Activated naive CD4-positive, alpha-beta T cell treated with anti-CD3 and anti-CD28 coated beads, Interleukin-2, amount 50 U/mL, for 72 hours (primary cell): Measurements from ENCODE around the gene IMMP2L. TPM values are rescaled to one million over a fixed set of nuclear protein-coding genes. Genes with fewer than 3 reads are reported as not detected.
A peak's percentile ranks its signal among the peaks of the same experiment; 100 is the strongest.

Experiments
- ATAC-seq, 2 donors: fragments of 150-1000 bp; cut with Tn5 transposase; 2 replicates each; pipeline ENCODE4 v1.10.0; 2021; ENCODE audit warnings: mild to moderate bottlenecking in 2 of 2, moderate library complexity in 2 of 2
- DNase-seq, 2 donors: peaks; one replicate each; pipeline ENCODE4 v3.0.0; 2021 to 2022; ENCODE audit warnings: low spot score in 2 of 2
- H3K27ac Mint-ChIP-seq, 2 donors: one replicate each; pipeline ENCODE4 v1.8.0; 2022; ENCODE audit warnings: mild to moderate bottlenecking in 2 of 2, mixed read lengths in 2 of 2
- H3K36me3 Mint-ChIP-seq, 2 donors: one replicate each; pipeline ENCODE4 v1.8.0; 2022; ENCODE audit warnings: mixed read lengths in 2 of 2
- H3K9me3 Mint-ChIP-seq, 2 donors: one replicate each; pipeline ENCODE4 v1.8.0; 2022; ENCODE audit warnings: mixed read lengths in 2 of 2
- total RNA-seq, 2 donors: library from RNA; stranded (reverse); gene quantifications; one replicate each; pipeline ENCODE4 v1.2.3, GENCODE V29; 2022

The IMMP2L gene
- total RNA-seq, 2 donors from 2014 or later: 11.8 to 18.2 TPM

DNA sequence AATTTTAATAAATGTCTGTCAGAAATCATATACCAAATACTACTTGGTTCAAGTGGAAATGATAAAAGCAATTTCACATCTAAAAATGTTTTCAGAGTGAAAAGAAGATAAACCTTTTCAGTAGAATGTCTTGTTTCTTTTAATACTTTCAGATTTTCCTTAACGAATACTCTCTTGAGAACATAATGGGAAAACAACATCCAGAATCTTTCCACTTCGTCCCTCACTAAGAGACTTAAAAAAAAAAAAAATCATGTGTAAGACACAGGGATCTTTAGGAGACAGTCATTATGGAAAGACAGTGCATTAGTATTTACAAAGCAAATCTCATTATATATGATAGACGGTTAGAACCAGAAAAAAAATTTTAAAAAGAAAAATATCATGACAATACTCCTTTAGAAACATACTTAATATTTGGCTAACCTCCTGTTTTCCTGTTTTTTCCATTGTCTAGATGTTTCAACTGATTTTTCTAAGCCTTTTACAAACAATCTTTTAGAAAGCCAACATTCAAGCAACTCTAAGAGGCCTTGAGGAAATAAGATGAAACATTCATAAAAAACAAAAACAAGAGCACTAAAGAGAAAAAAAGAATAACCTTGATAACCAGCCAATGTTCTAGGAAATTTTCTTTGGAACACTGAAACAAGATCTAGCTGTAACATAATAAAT lies 811.2 kb downstream of the IMMP2L start:
- H3K27ac Mint-ChIP-seq: no peak overlapping the region
- H3K36me3 Mint-ChIP-seq: peaks cover 8 to 19% of the 10 kb centered on the region in 2 donors

DNA sequence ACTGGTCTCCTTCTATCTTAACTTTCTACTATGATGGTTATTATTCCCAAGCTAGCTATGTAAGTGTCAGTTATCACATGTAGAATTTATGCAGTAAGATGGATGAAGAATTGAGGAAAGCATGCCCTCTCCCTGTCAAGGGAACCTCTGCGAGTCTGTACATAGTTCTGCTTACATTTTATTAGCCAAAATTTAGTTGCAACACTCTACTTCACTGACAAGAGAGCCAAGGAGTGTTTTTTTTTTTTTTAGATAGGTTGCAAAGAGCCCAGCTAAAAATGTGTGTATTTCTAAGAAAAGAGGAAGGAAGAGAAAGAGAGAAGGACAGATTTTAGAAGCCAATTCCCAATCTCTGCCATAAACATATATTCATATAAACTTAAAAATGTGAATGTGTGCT lies 829.1 kb downstream of the IMMP2L start:
- ATAC-seq: no peak
- peaks cover 3 to 7% of the 10 kb centered on the region in 2 donors for H3K9me3 Mint-ChIP-seq
- DNase-seq: no peak
- peaks cover 0 to 8% of the 10 kb centered on the region in 2 donors for H3K36me3 Mint-ChIP-seq
- H3K27ac Mint-ChIP-seq: no peak overlapping the region

More for the DNA sequence above, 811.2 kb downstream of the IMMP2L start:
- DNase-seq (no peak), ATAC-seq (no peak)
- H3K9me3 Mint-ChIP-seq: peaks cover 8 to 26% of the 10 kb centered on the region in 2 donors

DNA sequence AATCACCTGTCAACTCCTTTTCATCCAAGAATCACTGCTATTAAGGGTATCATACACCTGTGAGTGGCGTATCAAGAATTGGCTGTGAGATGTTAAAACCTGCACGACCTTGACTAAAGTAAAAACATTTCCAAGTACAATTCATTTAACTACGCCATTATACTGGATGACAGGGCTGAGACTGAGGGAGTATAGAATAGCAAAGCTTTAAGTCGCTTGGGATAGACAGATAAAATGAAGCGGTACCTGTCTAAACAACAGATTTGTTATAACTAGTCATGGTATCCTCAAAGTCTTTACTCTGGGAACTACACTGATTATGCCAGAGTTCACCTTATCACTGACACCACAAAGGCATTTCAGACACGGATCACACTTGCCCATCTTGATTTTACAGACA lies 837.5 kb downstream of the IMMP2L start:
- no peak overlapping the region for H3K27ac Mint-ChIP-seq
- H3K36me3 Mint-ChIP-seq: no peaks in the 10 kb centered on the region
- H3K9me3 Mint-ChIP-seq: peaks cover 0 to 4% of the 10 kb centered on the region in 2 donors
- ATAC-seq: no peak
- no peak for DNase-seq

DNA sequence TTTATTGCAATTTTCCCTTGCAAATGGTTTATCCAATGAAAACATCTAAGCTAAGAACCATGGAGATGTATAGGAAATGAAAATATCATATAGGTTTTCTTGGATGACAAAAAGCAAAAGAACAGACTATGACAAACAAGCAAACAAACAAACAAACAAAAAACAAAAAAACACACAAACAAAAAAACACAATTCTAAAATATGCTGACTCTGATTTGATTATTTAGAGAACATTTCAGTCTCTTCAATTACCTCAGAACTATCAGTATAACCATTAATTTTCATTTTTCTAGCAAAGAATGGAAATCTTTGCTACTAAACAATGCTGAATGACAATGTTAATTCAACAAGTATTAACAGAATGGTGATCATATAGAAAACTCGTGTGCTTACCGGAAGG lies 840.9 kb downstream of the IMMP2L start:
- no peak overlapping the region for H3K27ac Mint-ChIP-seq

DNA sequence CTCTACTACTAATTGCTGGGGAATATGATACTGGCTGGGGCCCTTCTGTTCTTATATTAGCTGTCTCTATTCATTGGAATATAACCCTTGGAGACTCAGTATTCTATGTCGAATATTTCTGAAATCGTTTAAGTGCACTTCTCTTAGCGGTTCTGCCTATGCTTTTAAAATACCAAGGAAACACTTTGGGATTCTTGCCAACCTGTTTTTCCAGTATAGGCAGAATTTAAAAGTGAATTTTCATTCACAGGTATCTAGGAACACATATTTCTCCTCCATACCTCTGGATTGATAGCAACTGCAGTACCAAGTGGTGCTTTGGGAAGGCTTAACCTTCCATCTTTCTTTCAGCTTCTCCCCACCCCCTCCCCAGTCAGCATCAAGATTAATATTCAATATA lies 841.7 kb downstream of the IMMP2L start:
- Mint-ChIP-seq H3K36me3 (peaks cover 0 to 6% of the 10 kb centered on the region in 2 donors), H3K27ac (no peak overlapping the region), H3K9me3 (peaks cover 4 to 7% of the 10 kb centered on the region in 2 donors)
- ATAC-seq (no peak), DNase-seq (no peak)

More for the DNA sequence above, 840.9 kb downstream of the IMMP2L start:
- Mint-ChIP-seq H3K9me3 (peaks cover 4 to 7% of the 10 kb centered on the region in 2 donors), H3K36me3 (peaks cover 0 to 6% of the 10 kb centered on the region in 2 donors)
- no peak for ATAC-seq
- no peak for DNase-seq

DNA sequence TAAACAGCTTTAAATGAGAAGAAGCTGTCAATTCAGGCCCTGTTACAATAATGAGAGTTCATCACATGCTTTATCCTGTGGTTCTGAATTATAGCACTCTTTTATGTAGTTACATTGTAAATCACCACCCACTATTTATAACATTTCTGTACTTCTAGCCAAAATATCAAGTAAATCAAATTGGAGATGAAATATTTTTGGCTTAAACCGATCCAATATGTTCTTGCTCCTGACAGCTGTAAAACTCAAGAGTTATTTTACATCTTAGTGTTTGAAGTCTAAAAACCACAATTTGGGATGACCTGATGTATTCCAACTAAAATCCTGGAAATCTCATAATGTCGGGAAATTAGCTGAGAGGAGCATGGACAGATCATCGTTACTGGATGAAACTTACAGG lies 842.6 kb downstream of the IMMP2L start:
- Mint-ChIP-seq H3K36me3 (peaks cover 0 to 6% of the 10 kb centered on the region in 2 donors), H3K9me3 (peaks cover 4 to 7% of the 10 kb centered on the region in 2 donors)
- no peak for ATAC-seq

DNA sequence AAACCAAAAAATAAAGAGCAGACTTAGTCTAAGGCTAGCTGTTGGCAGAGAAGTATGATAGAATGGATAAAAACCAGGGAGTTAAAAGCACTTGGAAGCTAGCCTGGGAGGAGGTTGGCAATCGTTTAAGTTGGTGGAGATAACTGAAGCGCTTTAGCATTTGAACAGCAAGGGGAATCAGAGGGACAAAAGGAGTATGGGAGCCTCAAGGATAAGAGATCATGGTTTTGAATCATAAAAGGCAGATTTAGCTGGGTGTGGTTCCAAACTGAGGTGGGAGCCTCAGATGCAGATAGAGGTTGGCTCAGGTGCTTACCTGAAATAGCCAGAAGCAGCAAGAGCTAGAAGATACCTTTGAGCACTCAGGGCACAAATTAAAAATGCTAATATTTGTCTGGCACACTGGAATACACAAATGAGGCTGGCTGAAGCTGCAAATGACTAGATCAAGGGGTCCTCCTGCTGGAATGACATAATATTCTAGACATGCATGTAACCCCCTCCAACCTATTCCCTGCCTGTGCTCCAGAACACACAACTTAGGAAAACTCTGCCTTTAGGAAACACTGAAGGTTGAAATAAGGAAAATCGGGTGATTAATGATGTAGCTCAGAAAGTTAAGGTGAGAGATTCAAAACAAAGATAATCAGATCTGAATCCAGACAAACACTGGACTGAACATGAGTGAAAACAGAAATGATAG lies 843.6 kb downstream of the IMMP2L start:
- Mint-ChIP-seq H3K36me3 (peaks cover 4 to 7% of the 10 kb centered on the region in 2 donors), H3K9me3 (peaks cover 4 to 7% of the 10 kb centered on the region in 2 donors), H3K27ac (peak overlapping the region in 1 of 2 donors; percentile 16)
- DNase-seq: no peak
- no peak for ATAC-seq

More for the DNA sequence above, 842.6 kb downstream of the IMMP2L start:
- H3K27ac Mint-ChIP-seq: no peak overlapping the region
- DNase-seq: no peak

DNA sequence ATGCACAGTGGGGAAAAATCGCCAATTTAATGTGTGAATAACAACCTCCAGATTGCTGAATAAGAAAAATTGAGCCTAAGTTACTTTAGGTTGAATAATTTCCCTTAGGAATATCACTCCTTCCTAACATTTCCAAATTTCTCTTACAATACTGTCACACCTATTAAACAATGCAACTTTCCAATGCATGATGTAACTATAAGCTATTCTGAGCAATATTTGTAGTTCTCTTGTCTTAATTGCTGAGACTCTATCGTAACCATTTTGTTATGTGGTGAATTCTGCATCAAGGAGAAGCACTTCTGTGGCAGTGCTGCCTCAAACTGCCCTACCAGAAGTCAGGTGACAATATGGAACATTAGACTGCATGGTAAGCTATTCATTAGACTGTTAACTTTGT lies 858.1 kb downstream of the IMMP2L start:
- H3K9me3 Mint-ChIP-seq: no peaks in the 10 kb centered on the region
- H3K36me3 Mint-ChIP-seq: no peaks in the 10 kb centered on the region
- H3K27ac Mint-ChIP-seq: no peak overlapping the region
- ATAC-seq (no peak), DNase-seq (no peak)

DNA sequence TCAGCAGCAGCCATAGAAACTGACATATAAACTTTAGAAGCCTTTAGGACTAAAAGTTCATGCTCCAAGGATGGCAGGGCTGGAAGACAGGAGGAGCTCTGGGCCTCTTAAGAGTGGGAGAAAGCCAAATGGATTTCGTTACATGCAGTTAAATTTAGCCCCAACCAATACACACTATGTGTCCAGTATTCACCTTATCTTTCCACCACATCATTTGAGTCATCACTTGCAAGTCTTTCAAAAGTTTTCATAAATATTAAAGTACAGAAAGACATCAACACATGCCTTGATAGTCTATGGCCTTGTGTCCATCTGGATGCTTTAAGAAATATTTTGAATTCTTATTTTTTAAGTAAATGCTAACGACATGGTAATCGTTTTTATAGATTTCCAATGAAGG lies 863.7 kb downstream of the IMMP2L start:
- ATAC-seq (no peak), DNase-seq (no peak)
- Mint-ChIP-seq H3K27ac (no peak overlapping the region), H3K36me3 (no peaks in the 10 kb centered on the region), H3K9me3 (no peaks in the 10 kb centered on the region)

DNA sequence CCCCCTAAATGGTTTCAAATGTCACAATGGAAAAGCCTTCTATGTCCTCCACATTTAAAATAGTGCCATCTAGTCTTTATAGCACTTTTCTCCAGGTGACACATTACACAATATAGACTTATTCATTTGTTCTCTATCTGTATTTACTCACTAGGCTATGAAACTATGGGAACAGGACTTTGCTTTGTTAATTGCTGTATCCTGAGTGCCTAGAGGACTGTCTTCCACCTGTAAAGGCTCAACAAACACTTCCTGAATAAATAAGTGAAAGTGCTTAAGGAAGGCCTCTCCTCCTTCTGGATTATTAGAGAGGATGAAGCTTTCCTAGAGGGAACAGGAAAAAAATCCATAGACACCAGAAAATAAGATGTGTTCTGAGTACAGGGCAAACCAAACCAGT lies 868.9 kb downstream of the IMMP2L start:
- no peaks in the 10 kb centered on the region for H3K9me3 Mint-ChIP-seq
- no peak overlapping the region for H3K27ac Mint-ChIP-seq
- H3K36me3 Mint-ChIP-seq: no peaks in the 10 kb centered on the region
- DNase-seq: no peak
- no peak for ATAC-seq

DNA sequence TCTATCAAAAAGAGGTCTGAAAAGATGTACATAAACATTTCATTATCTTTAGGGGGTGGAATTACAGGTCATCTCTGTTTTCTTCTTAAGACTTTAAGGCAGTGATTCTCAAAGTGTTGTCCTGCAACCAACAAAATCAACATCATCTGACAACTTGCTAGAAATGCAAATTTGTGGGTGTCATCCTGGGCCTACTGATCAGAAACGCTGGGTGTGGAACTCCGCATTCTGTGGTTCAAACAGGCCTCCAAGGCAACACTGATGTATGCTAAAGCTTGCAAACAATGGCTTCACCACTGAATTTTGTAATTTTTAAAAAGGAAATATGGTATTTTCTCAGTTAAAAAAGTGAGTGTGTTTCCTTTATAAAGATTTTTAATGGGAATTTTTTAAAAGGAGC lies 873.4 kb downstream of the IMMP2L start:
- Mint-ChIP-seq H3K9me3 (no peaks in the 10 kb centered on the region), H3K27ac (no peak overlapping the region), H3K36me3 (no peaks in the 10 kb centered on the region)
- DNase-seq (no peak), ATAC-seq (no peak)

DNA sequence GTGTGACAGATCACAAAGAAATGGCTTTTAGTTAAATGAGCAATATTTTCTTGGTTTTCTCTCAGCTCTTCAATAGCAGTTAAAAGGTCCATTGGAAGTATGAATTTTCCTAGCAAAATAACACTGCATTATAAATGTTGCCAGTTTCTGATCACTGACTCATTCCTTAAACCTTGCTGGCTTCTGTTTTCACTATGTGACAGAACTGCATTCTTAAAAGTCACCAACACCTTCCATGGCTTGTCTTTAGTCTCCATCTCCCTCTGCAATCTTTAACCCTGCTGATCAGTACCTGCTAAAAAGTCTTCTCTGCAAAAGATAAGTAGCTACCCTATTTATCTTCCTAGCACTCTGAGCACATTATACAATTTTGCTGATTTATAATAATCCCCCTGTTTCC lies 876.4 kb downstream of the IMMP2L start:
- no peak for DNase-seq
- Mint-ChIP-seq H3K9me3 (no peaks in the 10 kb centered on the region), H3K36me3 (no peaks in the 10 kb centered on the region), H3K27ac (no peak overlapping the region)
- peak in 1 of 2 donors; percentile 50 for ATAC-seq

DNA sequence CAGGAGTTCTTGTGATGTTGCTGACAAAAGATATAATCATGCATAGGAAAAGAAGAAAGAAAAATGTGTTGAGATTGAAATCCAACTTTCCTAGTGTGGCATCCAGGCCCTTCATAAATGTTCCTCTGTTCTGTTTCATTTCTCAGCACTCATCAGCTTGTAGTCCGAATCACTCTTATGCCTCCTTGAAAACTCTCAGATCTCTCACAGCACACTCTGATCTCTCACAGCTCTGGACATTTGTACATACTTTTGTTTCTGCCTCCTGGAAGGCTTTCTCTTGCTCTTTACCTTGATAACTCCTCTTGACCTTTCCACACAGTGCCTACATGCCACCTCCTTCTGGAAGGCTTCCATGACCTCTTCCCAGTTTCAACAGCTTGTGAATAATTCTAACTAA lies 880.4 kb downstream of the IMMP2L start:
- Mint-ChIP-seq H3K27ac (no peak overlapping the region), H3K9me3 (no peaks in the 10 kb centered on the region), H3K36me3 (no peaks in the 10 kb centered on the region)
- no peak for DNase-seq
- no peak for ATAC-seq

DNA sequence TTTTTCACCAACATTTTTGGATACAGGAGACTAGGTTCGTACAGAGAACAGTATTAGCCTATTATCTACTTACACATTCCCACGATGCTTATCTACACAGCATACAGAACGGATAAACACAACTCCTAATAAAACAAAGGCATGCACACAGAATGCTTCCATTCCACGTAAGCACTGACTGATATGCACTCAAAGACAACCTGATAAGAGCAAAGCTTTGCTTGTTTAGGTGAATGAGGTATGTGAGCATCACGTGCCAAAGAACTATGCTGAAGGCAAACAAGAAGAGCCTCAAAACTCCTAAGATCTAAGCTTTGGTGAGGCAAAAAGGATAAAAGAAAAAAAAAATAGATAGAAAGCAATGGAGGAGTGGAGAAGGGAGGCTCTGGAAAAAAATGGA lies 884.9 kb downstream of the IMMP2L start:
- DNase-seq: no peak
- peaks cover 10 to 13% of the 10 kb centered on the region in 2 donors for H3K9me3 Mint-ChIP-seq
- peaks cover 21 to 25% of the 10 kb centered on the region in 2 donors for H3K36me3 Mint-ChIP-seq
- ATAC-seq: no peak
- no peak overlapping the region for H3K27ac Mint-ChIP-seq

DNA sequence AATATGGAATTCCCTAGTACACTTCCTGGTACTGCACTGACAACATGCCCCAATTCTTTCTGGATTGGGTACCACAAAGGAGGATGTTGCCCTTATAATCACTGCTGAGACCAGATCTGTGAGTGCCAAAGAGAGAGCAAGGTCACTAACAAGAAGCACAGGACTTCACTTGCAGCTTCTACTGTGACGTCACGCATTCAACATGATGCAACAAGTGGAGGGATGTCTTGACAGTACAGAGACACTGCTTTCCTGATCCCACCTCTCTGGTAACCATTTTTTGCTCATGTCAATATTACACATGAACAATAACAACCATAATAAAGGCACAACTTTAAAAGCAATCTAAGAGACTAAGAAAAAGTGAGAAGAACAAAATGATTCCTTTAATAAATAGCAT lies 885.5 kb downstream of the IMMP2L start:
- Mint-ChIP-seq H3K36me3 (peaks cover 25 to 29% of the 10 kb centered on the region in 2 donors), H3K27ac (no peak overlapping the region), H3K9me3 (peaks cover 14 to 16% of the 10 kb centered on the region in 2 donors)
- DNase-seq: no peak
- no peak for ATAC-seq

DNA sequence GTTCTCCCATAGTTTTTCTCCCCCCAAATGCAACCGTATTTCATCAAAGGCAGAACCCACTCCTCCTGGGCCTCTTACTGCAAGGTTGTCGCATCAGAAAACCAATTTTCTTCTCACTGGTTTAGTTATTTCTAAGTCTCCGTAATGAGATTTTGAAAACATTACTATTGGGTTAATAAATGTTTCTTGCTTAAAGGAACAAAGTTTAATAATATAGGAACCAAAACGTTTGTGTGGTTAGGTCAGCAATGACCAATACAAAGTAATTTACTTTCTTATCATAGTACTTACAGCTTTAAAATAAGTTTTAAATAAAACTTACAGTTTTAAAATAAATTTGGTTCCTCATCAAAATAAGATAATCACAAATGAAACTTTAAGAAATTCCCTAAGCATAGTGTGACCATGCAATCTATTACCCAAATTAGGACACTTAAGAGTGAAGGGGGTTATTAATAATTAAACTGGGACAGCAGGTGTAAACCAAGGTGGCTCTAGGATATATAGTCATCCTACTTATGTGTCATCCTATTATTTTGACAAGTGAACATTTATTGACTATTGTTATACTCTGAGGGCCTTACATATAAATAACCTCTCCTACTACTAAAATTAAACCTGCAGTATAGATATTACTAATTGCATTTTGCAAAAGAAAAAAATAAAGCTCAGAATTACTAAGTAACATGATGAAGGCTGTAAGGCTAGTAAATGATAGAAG lies 886.7 kb downstream of the IMMP2L start:
- DNase-seq (no peak), ATAC-seq (no peak)
- peaks cover 14 to 16% of the 10 kb centered on the region in 2 donors for H3K9me3 Mint-ChIP-seq
- H3K36me3 Mint-ChIP-seq: peaks cover 29 to 30% of the 10 kb centered on the region in 2 donors
- H3K27ac Mint-ChIP-seq: no peak overlapping the region

DNA sequence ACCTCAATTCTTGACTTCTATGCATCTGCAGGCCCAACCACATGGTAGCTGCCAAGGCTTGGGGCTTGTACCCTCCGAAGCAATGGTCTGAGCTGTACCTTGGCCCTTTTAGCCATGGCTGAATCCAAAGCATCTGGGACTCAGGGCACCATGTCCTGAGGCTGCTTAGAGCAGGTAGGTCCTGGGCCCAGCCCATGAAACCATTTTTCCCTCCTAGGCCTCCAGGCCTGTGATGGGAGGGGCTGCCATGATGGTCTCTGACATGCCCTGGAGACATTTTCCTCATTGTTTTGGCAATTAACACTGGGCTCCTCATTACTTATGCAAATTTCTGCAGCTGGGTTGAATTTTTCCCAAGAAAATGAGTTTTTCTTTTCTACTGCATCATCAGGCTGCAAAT lies 889.1 kb downstream of the IMMP2L start:
- peaks cover 14 to 16% of the 10 kb centered on the region in 2 donors for H3K9me3 Mint-ChIP-seq
- DNase-seq: no peak
- peaks cover 29 to 30% of the 10 kb centered on the region in 2 donors for H3K36me3 Mint-ChIP-seq
- ATAC-seq: no peak
- no peak overlapping the region for H3K27ac Mint-ChIP-seq
